Stimulated activated CD8-positive, alpha-beta memory T cell treated with anti-CD3 and anti-CD28 coated beads, Interleukin-12 subunit alpha, Interleukin-12 subunit beta, amount 100 ng/mL, for 4 hours (primary cell): Measurements from ENCODE around the gene DENND2A.
"Not testable (repeated sequence)": the region's sequence is repeated elsewhere in the genome, so short reads cannot be mapped to it uniquely, and the experiment has no call there.

Source experiments
- DNase-seq: peaks from one replicate; pipeline ENCODE4 v3.0.0-alpha.2; 2020; ENCODE audit warnings: low read depth

The DENND2A gene

DNA sequence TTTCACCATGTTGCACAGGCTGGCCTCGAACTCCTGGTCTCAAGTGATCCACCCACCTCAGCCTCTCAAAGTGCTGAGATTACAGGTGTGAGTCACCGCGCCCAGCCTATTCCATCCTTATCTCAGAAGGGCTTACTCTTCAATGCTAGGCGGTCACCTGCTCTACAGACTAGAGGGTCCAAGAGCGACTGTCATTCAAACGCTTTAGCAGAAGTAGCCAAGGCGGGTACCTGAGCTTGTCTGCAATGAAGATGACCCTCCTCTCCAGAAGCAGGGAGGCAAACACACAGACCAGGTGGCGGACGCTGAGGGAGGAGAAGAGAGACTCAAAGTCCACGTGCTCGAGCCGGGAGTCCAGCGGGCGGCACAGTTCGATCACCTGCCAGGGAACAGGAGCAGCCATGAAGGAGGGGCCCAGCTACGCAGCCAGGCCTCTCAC, 96.2 kb downstream of the DENND2A start:
- no peak for DNase-seq

DNA sequence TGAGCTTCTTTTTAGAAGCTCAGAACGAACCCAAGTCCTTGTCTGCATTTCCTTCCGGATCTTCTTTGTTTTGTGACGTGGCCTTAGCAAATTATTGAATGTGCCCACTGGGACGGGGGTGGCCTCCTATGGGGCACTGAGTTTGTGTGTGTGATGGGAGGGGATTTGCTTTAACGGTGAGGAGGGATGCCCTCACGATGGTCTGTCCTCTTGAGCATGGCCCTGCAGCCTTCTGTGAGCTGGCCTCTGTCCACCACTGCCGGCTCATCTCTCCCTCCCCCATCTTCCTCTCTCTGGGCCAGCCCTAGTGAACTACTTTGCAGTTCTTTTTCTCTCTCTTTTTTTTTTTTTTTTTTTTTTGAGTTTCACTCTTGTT, 98.4 kb downstream of the DENND2A start:
- no peak for DNase-seq

DNA sequence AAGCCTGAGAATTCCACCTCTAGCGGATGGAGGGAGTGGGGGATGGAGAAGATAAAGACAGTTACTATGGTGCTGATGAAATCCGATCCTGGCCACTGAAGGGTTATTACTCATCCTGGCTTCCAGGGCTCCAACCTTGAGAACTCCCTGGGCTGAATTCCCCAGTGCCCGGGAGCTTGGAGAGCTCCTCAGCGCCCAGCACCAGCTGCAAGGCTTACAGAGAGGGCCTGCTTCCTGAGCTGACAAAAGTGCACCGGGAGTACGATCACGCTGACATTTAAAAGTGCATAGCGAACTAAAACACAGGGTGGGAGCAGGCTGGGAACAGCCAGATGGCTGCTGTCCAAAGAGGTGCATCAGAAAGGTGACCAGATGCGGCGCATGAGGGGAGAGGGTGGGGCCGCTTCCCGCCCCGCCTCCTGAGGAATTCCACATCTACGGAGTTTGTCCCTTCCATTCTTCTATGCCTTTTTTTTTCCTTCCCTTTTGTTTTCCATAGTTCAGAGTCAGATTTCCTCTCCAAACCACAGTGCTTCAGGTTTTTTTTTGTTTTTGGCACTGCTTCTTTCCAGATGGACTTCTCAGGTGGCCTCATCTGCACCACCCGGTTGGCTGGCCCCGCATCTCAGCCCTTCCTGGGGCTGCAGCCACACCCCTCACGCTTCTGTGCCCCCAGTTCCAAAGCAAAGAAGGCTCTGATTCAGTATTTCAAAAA, 98.9 kb downstream of the DENND2A start:
- no peak for DNase-seq

DNA sequence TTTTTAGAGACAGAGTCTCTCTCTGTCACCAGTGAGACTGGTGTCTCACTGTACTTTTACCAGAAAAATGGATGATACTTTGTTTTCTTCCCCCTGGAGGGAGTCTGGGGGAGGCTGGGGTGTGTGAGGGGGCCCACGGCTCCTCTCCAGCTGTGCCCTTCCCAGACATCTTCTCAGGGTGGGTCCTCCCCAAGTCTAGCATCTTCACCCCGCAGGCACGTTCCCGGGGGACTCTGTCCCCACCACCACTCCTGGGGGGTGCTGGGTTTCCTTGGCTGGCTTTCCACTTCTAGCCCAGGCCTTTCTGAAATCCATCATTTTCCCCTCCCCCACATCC, 99.5 kb downstream of the DENND2A start:
- no peak for DNase-seq

DNA sequence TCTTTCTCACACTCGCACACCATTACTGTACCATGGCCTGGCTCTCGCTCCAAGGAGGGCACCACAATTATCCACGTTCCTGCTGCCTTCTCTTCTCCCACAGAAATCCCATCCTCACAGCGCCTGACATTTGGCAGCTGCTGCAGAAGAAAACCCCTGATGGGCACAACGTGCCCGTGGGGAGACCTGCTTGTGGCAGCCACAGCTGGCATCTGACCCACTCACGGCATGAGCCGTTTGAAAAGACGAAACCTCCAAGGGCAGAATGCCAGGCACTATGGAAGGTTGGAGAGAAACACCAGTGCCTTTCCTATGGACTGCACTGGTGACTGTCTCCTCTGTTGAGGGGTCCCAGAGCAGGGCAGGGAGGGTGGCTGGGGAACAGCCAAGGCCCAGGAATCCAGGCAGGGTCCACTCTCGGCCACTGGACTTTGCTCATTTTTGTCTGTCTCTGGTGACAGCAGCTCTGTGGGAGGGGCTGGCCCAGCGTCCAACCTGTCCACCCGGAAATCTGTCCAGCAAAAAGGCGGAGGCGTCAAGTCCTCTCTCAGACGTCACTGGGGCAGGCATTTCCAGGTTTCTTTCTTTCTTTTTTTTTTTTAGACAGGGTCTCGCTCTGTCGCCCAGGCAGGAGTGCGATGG, 100.4 kb downstream of the DENND2A start:
- DNase-seq, result no peak

DNA sequence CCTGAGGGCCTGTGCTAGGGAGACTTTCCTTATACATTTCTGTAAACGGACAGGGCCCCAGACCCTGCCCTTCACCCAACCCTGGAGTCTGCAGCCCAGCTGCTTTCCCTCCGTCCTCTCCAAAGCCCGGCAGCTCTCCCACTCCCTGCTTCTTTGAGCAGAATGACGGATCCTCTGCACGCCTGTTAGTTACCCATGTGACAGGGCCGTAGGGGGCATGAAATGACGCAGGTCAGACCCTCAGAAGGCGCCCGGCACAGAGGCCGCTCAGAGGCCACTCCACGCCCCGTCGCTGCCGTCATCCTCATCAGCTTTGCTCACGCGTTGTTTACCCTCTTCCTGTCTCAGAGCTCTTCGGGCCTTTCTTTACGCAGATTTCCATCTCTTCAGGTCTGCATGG, 101.2 kb downstream of the DENND2A start:
- DNase-seq, result no peak

DNA sequence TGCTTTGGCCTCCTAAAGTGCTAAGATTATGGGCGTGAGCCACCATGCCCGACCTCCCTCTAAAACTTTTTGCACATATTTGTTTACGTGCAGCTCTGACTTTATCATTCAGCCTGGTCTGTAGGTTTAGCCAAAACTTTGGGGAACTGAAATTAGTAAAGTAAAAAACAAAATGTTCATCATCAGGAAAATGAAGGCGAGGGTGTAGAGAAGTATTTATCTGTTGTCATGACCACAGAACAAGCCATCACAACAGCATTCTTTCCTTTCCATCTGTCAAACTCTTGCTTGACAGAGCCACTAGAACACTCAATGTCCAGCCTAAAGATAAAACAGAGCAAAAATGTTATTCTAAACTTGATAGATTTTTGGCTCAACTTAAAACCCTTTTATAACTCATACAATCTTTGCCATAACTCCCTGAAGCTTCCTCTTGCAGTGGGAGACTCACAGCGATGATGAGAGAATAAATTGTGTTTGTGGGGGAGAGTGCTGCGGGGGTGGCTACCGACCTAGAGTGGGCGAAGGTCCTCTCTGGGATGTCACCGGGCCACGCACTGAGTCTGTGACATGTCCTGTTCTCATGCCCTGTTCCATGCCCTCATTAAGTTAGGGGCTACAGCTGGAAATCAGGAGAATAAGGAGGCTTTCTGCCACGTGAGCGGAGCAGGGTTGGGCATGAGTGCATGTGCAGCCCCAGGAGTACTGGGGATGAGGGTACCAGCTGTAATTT, 102.7 kb downstream of the DENND2A start:
- no peak for DNase-seq

DNA sequence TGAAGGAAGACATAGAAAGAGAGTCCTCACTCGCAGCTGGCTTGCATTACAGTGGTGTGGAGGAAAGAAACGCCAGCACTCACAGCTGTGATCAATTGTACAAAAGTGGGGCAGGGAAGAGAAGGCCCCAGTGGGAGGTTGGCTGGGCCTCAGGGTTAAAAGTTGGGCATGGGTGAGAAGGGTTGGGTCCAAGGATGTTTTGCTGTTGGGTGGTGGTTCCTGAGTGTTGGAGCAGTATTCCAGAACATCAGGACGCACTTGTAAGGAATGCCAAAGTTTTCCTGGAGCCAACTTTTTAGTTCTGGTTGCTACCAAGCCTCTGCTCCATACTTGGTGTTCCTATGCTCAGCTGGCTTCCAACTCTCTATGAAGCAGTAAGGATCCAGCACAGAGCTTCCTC, 105.9 kb downstream of the DENND2A start:
- no peak for DNase-seq

DNA sequence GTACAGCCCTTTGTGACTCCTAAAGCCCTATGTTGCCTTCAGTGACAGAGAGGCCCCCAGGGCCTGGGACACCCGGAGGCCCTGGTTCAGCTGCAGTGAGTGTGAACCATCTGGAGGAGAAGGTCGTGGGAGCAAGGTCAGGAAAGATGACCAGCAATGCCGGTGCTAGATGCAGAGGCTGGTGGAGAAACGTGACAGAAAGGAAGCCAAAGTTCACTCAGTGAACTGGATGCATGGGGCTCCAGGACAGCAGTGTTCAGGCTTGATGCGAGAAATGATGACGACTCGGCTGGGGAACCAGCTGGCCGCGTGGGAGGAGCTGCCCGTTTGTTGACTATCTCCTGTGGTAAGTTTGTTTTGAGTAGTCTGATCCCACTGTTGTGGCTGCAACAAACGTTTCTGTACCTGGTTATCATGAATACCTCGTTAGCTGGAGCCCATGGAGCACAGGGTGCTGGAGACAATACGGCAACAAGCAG, 107.2 kb downstream of the DENND2A start:
- no peak for DNase-seq

DNA sequence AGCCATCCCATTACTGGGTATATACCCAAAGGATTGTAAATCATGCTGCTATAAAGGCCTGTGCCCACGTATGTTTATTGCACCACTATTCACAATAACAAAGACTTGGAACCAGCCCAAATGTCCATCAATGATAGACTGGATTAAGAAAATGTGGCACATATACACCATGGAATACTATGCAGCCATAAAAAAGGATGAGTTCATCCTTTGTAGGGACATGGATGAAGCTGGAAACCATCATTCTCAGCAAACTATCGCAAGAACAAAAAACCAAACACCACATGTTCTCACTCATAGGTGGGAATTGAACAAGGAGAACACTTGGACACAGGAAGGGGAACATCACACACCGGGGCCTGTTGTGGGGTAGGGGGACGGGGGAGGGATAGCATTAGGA, 111.2 kb downstream of the DENND2A start:
- not testable (repeated sequence) for DNase-seq

DNA sequence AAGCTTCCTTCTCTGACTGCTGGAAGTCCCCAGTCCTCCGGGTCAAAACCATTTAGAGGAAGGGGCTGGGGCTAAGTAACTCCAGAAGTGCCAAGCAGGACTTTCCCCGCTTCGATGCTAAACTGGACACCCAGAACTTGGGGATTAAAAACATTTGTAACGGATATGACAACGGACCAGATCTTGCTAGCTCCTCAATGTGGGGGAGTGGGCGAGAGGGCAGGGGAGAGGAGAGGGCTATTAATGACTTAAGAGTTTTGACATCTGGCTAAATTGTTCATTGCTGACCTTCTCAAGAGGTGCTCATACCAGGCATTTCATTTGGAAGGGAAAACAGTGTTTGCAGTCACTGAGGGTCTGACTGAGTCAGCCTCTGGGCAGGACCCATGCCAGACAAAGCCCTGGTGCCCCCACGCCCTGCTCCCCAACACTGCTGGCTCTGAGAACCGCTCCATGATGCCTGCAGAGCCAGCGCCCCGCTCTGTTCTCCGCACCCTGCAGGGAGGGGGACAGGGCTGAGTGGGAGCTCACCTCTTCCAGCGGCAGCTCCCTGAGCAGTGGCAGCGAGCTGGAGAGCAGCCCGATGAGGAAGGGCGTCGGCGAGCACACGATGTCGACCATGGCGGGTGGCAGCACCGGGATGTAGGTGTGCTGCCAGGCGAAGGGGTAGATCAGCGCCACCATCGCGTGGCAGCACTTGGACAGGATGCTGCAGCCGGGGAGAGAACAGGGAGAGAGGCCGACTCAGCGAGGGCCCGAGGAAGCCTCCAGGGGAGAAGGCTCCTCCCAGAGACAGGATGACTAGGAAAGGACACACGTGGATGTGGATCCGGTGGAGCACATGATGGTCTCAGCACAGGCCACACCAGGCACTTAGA, 113.6 kb downstream of the DENND2A start:
- DNase-seq, result no peak

DNA sequence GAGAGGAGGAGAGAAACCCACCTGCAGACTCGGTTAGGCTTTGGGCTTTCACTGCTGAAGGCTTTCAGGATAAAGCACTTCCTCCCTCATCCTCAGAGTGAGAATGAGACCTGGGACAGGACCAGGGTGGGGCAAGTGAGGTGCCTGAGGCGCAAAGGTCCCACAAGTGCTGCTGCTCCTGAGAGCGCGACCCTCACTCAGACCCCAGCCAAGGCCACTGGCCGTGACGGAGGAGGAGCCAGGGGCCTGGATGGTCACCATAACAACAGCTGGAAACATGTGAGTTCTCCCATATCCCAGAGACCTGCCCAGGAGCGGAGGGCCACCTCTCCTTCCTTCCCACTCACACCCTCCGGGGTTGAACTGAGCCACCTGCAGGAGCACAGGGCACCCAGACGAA, 114.4 kb downstream of the DENND2A start:
- DNase-seq, result no peak

DNA sequence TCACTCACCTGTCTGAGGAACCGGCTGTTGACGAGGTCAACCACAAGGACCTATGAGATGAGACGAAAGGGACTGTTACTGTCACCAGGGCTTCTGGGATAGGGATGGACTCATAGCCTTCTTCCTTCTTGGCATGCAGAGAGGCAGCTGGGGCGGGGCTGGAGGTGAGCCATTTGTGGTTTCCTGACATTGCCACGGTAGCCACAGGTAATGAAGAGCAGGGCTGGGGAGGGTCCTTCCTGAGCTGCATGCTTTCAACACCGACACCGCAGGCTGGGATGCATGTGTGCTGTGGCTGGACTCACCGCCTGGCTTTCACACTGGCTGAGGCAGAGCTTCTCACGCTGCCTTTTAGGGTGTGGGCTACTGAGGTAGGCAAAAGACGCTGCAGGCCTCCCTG, 114.9 kb downstream of the DENND2A start:
- DNase-seq, result no peak

DNA sequence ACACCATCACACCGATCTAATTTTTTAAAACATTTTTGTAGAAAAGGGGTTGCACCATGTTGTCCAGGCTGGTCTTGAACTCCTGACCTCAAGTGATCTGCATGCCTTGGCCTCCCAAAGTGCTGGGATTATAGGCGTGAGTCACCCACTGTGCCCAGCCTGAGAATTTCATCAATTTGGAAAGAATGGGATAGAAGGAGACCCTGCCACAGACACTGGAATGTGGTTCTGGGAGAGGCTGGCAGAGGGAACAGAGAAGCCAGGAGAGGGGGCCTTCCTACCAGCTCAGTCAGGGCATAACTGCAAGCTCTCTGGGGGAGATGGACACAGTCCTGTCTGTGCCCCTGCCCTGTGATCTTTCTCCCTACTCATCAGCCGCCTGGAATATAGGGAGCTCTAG, 119.2 kb downstream of the DENND2A start:
- no peak for DNase-seq

DNA sequence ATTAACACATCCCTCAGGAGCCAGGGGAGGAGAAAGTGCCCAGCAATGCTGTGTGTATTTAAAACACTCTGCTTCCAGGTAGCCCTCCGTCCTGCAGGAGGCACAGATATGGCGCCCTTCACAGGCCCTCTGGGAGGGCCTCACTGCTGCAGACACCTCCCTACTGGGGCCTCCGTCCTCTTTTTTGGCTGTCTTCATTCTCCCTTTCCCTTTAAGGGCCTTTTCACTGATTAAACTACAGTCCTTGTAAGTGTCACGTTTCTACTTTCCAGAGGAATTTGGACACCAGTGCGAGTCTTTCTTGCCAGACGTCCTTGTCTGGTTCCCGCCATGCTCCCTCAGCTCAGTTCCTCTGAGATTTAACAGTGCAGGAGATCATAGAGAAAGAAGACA, 121.6 kb downstream of the DENND2A start:
- DNase-seq, result no peak

DNA sequence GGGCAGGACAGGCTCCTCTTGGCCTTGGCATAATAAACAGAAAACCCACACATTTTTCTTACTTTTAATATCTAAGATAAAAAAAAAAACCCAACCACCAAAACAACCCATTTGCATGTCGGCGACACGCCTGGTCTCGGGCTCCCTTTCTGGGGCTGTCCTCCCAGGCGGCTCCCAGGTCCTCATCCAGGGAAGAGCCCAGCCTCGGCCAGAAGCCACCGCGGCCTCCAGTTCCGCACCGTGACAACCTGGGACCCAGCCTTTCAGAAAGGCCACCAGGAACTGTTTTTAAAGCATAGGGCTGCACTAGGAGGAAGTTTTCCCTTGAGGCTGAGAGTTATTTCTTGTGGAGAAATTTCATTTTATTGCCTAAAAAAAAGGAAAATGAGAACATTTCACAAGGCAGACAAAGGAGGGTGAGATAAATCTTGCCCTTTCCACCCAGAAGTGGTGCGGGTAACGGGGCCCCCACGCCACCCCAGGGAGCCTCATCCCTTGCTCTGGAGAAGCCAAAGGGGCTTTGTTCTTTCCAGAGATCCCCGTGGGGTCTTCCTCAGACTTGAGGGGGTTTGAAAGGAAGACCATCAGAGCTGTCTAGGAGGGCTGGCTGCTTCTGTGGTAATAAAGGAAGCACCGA, 122.1 kb downstream of the DENND2A start:
- DNase-seq, result no peak

DNA sequence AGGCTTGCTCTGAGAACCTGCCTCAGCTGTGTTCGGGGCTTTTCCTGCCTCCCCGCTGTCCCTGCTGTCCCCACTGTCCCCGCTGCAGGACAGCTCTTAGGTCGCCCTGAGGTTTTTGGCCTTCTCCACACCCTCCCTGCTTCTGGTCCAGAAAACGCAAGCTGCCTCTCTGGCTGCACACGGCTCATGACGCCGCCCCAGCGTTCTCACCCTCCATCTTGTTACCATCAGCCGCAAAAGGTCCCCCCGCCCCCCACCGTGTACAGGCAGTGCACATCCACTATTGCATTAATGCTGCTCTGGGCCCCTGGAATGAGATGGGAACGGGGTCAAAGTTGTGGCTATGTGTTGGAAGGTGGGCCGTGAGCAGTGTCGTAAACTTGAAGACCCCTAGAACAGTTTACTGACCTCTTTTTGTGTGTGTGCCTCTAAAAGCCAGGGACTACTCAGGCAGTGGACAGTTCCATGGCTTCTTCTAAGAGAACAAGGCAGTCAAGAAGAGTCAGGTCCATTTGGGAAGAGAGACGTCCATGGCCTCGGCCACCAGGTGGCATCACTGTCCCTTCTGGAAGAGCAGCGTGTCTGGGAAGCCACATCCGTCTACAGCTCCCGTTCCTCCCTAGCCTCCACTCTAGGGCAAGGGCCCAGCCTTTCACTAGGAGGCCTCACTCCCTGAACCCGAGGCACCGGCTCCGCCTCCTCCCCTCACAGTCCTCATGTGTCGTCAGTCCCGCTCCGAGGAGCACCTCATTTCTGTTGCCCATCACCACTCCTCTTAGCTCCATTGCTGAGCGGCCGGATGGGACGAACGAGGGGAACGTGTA, 122.9 kb downstream of the DENND2A start:
- DNase-seq, result peak; percentile 34

DNA sequence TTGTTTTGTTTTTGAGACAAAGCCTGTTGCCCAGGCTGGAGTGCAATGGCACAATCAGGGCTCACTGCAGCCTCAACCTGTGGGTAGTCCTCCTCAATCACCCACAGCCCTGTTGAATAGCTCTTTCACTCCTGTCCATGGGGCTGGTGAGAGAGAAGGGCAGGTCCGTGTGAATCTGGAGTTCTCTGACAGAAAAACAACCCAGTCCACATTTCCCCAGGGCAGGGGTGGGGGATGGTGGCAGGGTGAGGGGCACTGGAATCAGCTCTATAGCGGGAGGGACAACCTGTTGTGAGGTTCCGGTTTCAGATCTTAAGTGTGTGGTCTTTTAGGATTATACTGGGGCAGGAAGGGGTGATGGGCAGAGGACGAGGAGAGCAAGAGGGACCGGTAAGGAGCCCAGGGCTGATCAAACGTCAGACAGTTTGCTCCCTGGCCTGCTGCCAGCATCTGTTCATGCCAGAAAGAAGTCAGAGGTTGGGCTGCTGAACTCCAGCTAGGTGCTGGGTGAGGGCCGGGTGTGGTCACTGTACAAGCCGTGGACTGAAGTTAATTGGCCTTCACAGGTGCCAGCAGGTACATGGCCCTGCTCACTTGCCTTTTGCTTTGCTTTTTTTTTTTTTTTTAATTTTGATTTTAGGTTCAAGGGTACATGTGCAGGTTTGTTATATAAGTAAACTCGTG, 128.2 kb downstream of the DENND2A start:
- no peak for DNase-seq

DNA sequence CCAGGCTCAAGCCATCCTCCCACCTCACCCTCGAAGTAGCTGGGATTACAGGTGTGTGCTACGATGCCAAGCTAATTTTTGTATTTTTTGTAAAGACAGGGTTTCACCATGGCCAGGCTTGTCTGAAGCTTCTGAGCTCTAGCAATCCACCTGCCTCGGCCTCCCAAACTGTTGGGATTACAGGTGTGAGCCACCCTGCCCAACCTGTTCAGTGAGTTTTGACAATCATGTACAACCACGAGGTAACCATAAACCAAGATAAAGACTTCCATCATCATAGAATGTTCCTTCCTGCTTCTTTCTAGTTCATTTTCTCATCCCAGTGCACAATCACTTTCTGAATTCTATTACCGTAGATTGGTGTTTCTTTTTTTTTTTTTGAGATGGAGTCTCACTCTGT, 130.8 kb downstream of the DENND2A start:
- DNase-seq, result no peak

DNA sequence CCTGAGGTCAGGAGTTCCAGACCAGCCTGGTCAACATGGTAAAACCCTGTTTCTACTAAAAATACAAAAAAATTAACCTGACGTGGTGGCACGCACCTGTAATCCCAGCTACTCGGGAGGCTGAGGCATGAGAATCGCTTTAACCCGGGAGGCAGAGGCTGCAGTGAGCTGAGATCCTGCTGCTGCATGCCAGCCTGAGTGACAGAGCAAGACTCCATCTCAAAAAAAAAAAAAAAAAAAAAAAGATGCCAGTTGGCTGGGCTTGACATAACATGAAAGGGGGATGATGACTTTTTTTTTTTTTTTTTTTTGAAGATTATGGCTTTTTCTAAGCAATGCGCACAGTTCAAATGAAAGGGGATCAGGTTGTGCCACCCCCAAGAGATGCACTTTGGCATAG, 133.1 kb downstream of the DENND2A start:
- DNase-seq, result not testable (repeated sequence)
